ENCODE data around the gene CHCHD1. TPM values are rescaled to one million over a fixed set of nuclear protein-coding genes. Genes with fewer than 3 reads are reported as not detected.

Gene CHCHD1
- total RNA-seq, 2 donors from 2014 or later = 6.6 to 7.6 TPM

Other genes with a start within 250 kb of the CHCHD1 start
- 1 to 10 TPM; 3.6 TPM for gene USP54, start 190.7 kb upstream of the CHCHD1 start, total RNA-seq
- gene MYOZ1, start 140.6 kb upstream of the CHCHD1 start, total RNA-seq = not detected
- gene SYNPO2L, start 126.0 kb upstream of the CHCHD1 start, total RNA-seq = under 1 TPM in 1 of 2 donors, not detected in 1; 0.08 TPM
- 1 to 10 TPM; 7.7 to 8.2 TPM for gene AGAP5, start 83.9 kb upstream of the CHCHD1 start, total RNA-seq
- 10 to 100 TPM; 85.0 to 85.5 TPM for gene SEC24C, start 37.7 kb upstream of the CHCHD1 start, total RNA-seq
- gene ZSWIM8, start 3.6 kb downstream of the CHCHD1 start, total RNA-seq = 10 to 100 TPM; 71.7 to 74.7 TPM
- 10 to 100 TPM; 80.6 to 80.9 TPM for gene NDST2, start 29.6 kb downstream of the CHCHD1 start, total RNA-seq
- gene CAMK2G, start 92.5 kb downstream of the CHCHD1 start, total RNA-seq = 10 to 100 TPM; 52.6 to 59.6 TPM
- under 1 TPM in 1 of 2 donors, not detected in 1; 0.42 TPM for gene PLAU, start 129.1 kb downstream of the CHCHD1 start, total RNA-seq
- gene VCL, start 216.1 kb downstream of the CHCHD1 start, total RNA-seq = 100 to 1,000 TPM in 1 of 2 donors, 10 to 100 TPM in 1; 79.1 to 245 TPM